Glutamatergic neuron (in vitro differentiated cells): Measurements from ENCODE around the gene COL4A3. TPM values are rescaled to one million over a fixed set of nuclear protein-coding genes. Genes with fewer than 3 reads are reported as not detected.

Experiments
- DNase-seq: peaks from one replicate; pipeline ENCODE4 v3.0.0; 2022
- H3K27ac Mint-ChIP-seq: one replicate; pipeline ENCODE4 v1.8.0; 2020; ENCODE audit warnings: mild to moderate bottlenecking, mixed read lengths, inconsistent platforms; ENCODE audit not compliant: unreplicated experiment
- H3K27me3 Mint-ChIP-seq: one replicate; pipeline ENCODE4 v1.8.0; 2020; ENCODE audit warnings: mild to moderate bottlenecking, moderate library complexity, mixed read lengths, inconsistent platforms; ENCODE audit not compliant: unreplicated experiment
- H3K36me3 Mint-ChIP-seq: one replicate; pipeline ENCODE4 v1.8.0; 2020; ENCODE audit warnings: mild to moderate bottlenecking, mixed read lengths, inconsistent platforms; ENCODE audit not compliant: unreplicated experiment
- H3K4me1 Mint-ChIP-seq: one replicate; pipeline ENCODE4 v1.8.0; 2020; ENCODE audit warnings: mild to moderate bottlenecking, low read depth, mixed read lengths, inconsistent platforms; ENCODE audit not compliant: unreplicated experiment
- H3K4me3 Mint-ChIP-seq: one replicate; pipeline ENCODE4 v1.8.0; 2020; ENCODE audit warnings: mild to moderate bottlenecking, mixed read lengths, inconsistent platforms; ENCODE audit not compliant: unreplicated experiment
- H3K9me3 Mint-ChIP-seq: one replicate; pipeline ENCODE4 v1.8.0; 2020; ENCODE audit warnings: mild to moderate bottlenecking, moderate library complexity, mixed read lengths, inconsistent platforms; ENCODE audit not compliant: unreplicated experiment
- CTCF ChIP-seq: fragments of 200-600 bp; sonication (generic); IDR thresholded peaks from one replicate; pipeline ENCODE4 v1.5.0; 2021; ENCODE audit not compliant: partially characterized antibody, unreplicated experiment
- total RNA-seq: library from RNA; stranded (reverse); fragmentation: NEBNext Ultra II Directional; extraction: Animal tissue kit (Norgen Biotek cat#: 25700); gene quantifications from one replicate; pipeline ENCODE4 v1.2.1, GENCODE V29; 2021; ENCODE audit not compliant: unreplicated experiment

The COL4A3 gene
- total RNA-seq, 1 donor from 2014 or later = not detected

GRCh38 chr2:227267410-227268115 lies 103.1 kb downstream of the COL4A3 start:
- Mint-ChIP-seq H3K9me3 (no peaks in the 10 kb centered on the region), H3K27me3 (no peaks in the 10 kb centered on the region), H3K27ac (no peak overlapping the region), H3K4me3 (no peak overlapping the region), H3K4me1 (no peaks in the 10 kb centered on the region), H3K36me3 (no peaks in the 10 kb centered on the region)
- no peak for DNase-seq
- TF ChIP-seq CTCF = no peak

GRCh38 chr2:227280895-227281294 lies 116.5 kb downstream of the COL4A3 start:
- peaks cover 1% of the 10 kb centered on the region for H3K9me3 Mint-ChIP-seq
- H3K4me1 Mint-ChIP-seq = no peaks in the 10 kb centered on the region
- H3K36me3 Mint-ChIP-seq = peaks cover 6% of the 10 kb centered on the region
- no peak overlapping the region for H3K27ac Mint-ChIP-seq
- H3K4me3 Mint-ChIP-seq = no peak overlapping the region
- no peaks in the 10 kb centered on the region for H3K27me3 Mint-ChIP-seq
- no peak for DNase-seq
- no peak for TF ChIP-seq CTCF

GRCh38 chr2:227285741-227286236 lies 121.4 kb downstream of the COL4A3 start:
- H3K27me3 Mint-ChIP-seq = no peaks in the 10 kb centered on the region
- H3K36me3 Mint-ChIP-seq = peaks cover 6% of the 10 kb centered on the region
- no peak for DNase-seq
- H3K9me3 Mint-ChIP-seq = peaks cover 1% of the 10 kb centered on the region
- no peak for TF ChIP-seq CTCF
- no peak overlapping the region for H3K27ac Mint-ChIP-seq
- H3K4me1 Mint-ChIP-seq = no peaks in the 10 kb centered on the region
- no peak overlapping the region for H3K4me3 Mint-ChIP-seq

- no peaks in the 10 kb centered on the region for H3K4me1 Mint-ChIP-seq
- H3K36me3 Mint-ChIP-seq = peaks cover 4% of the 10 kb centered on the region
- no peak overlapping the region for H3K27ac Mint-ChIP-seq
- no peaks in the 10 kb centered on the region for H3K27me3 Mint-ChIP-seq
- no peak for DNase-seq
- no peak overlapping the region for H3K4me3 Mint-ChIP-seq
- TF ChIP-seq CTCF = no peak
- peaks cover 1% of the 10 kb centered on the region for H3K9me3 Mint-ChIP-seq
Observed at GRCh38 chr2:227287771-227288170, 123.3 kb downstream of the COL4A3 start.

GRCh38 chr2:227292314-227292713 lies 127.9 kb downstream of the COL4A3 start:
- H3K4me1 Mint-ChIP-seq = no peaks in the 10 kb centered on the region
- TF ChIP-seq CTCF = no peak
- H3K4me3 Mint-ChIP-seq = no peak overlapping the region
- H3K36me3 Mint-ChIP-seq = no peaks in the 10 kb centered on the region
- no peak overlapping the region for H3K27ac Mint-ChIP-seq
- no peak for DNase-seq
- H3K27me3 Mint-ChIP-seq = no peaks in the 10 kb centered on the region
- H3K9me3 Mint-ChIP-seq = no peaks in the 10 kb centered on the region
